ENCODE data around the gene CHAT. TPM values are rescaled to one million over a fixed set of nuclear protein-coding genes. Genes with fewer than 3 reads are reported as not detected.
A peak's percentile ranks its signal among the peaks of the same experiment; 100 is the strongest.
"Not testable (repeated sequence)": the region's sequence is repeated elsewhere in the genome, so short reads cannot be mapped to it uniquely, and the experiment has no call there.

The CHAT gene
- total RNA-seq, 1 donor, result not detected

DNA sequence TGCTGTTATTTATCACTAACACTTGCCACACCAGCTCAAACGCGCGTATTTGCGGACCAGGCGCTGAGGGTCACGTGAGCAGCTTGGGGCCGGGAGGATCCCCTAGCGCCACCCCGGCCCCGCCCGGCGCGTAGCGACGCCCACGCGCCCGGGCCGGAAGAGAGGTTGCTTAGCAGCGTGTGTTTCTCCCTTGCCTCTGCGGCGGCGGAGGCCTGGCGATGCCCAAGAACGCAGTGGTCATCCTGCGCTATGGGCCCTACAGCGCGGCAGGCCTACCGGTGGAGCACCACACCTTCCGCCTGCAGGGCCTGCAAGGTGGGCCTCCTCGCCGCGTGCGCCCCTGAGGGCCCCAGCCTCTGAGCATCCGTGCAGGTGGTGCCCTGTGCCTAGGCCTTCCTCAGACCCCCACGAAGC is 65.7 kb downstream of the CHAT start, which contains the start of gene C10orf53:
Gene C10orf53, plus strand, starts transcription at position 172 of the 414 bp plus-strand sequence. Its CDS starts 47 bp downstream, at position 219.
- peak; percentile 71 for DNase-seq (ENCODE audit: insufficient read length, low spot score, missing footprints)

DNA sequence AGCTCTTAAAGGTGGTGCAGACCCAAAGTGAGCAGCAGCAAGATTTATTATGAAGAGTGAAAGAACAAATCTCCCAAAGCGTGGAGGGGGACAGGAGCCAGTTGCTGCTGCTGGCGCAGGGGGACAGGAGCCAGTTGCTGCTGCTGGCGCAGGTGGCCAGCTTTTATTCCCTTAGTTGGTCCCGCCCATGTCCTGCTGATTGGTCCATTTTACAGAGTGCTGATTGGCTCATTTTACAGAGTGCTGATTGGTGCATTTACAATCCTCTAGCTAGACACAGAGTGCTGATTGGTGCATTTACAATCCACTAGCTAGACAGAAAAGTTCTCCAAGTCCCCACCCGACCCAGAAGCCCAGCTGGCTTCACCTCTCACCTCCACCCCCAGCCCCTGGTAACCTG is 68.6 kb downstream of the CHAT start:
- H3K4me1 ChIP-seq (ENCODE audit: insufficient read depth, low read length); DNase-seq (ENCODE audit: insufficient read length, low spot score, missing footprints); H3K9me3 ChIP-seq (ENCODE audit: low read depth, low read length); H3K27ac ChIP-seq (ENCODE audit: low read depth, low read length); H3K36me3 ChIP-seq (ENCODE audit: insufficient read depth, low read length); H4K20me1 ChIP-seq (ENCODE audit: insufficient read depth, low read length); H3K4me2 ChIP-seq (ENCODE audit: insufficient read depth, low read length); H2AFZ ChIP-seq (ENCODE audit: low read length); H3K79me2 ChIP-seq (ENCODE audit: insufficient read depth, low read length); H3K4me3 ChIP-seq (ENCODE audit: insufficient read depth, low read length): not testable (repeated sequence)
- H3K27me3 ChIP-seq (ENCODE audit: insufficient read depth, low read length), result peaks cover 18% of the 10 kb centered on the region

More for the DNA sequence above, 65.7 kb downstream of the CHAT start, which contains the start of gene C10orf53:
- Histone ChIP-seq H3K4me2 (ENCODE audit: insufficient read depth, low read length) (peak within 1 kb of the TSS; percentile 76), H3K4me1 (ENCODE audit: insufficient read depth, low read length) (no peaks in the 10 kb centered on the region), H3K27ac (ENCODE audit: low read depth, low read length) (no peak within 1 kb of the TSS), H3K27me3 (ENCODE audit: insufficient read depth, low read length) (peaks cover 13% of the 10 kb centered on the region), H3K36me3 (ENCODE audit: insufficient read depth, low read length) (no peaks in the 10 kb centered on the region), H3K4me3 (ENCODE audit: insufficient read depth, low read length) (peak within 1 kb of the TSS; percentile 30), H3K9me3 (ENCODE audit: low read depth, low read length) (no peaks in the 10 kb centered on the region), H4K20me1 (ENCODE audit: insufficient read depth, low read length) (no peaks in the 10 kb centered on the region), H2AFZ (ENCODE audit: low read length) (peak within 1 kb of the TSS; percentile 37), H3K79me2 (ENCODE audit: insufficient read depth, low read length) (no peaks in the 10 kb centered on the region)
- TF ChIP-seq, protein P1, sequence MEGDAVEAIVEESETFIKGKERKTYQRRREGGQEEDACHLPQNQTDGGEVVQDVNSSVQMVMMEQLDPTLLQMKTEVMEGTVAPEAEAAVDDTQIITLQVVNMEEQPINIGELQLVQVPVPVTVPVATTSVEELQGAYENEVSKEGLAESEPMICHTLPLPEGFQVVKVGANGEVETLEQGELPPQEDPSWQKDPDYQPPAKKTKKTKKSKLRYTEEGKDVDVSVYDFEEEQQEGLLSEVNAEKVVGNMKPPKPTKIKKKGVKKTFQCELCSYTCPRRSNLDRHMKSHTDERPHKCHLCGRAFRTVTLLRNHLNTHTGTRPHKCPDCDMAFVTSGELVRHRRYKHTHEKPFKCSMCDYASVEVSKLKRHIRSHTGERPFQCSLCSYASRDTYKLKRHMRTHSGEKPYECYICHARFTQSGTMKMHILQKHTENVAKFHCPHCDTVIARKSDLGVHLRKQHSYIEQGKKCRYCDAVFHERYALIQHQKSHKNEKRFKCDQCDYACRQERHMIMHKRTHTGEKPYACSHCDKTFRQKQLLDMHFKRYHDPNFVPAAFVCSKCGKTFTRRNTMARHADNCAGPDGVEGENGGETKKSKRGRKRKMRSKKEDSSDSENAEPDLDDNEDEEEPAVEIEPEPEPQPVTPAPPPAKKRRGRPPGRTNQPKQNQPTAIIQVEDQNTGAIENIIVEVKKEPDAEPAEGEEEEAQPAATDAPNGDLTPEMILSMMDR (IDR thresholded peaks at IDR 0.05; ENCODE audit: extremely low read depth, low read depth, low read length), result no peak

DNA sequence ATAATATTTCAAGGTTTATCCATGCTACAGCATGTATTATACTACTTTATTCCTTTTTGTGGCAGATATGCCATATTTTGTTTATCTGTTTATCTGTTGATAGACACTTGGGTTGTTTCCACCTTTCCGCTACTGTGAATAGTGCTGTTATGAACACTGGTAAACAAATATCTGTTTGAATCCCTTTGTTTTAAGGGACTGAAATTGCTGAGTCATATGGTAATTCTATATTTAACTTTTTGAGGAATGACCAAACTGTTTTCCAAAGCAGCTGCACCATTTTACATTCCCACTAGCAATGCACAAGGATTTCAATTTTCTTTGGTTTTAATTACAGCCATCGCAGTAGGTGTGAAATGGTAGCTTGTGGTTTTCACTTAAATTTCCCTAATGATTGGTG is 69.0 kb downstream of the CHAT start:
- TF ChIP-seq, protein P1 (IDR thresholded peaks at IDR 0.05; ENCODE audit: extremely low read depth, low read depth, low read length), result no peak
- no peak for DNase-seq (ENCODE audit: insufficient read length, low spot score, missing footprints)

DNA sequence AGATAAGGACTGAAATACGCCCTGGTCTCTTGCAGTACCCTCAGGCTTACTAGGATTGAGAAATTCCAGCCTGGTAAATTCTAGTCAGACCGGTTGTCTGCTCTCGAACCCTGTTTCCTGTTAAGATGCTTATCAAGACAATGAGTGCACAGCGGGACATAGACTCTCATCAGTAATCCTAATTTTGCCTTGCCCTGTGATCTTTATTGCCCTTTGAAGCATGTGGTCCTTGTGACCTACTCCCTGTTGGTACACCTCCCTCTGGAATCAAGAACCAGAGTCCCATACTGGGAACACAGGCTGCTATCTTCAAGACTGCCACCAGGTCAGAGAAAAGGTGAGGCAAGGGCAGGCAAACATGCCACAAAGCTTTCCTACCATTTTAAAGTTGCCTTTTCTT is 72.8 kb downstream of the CHAT start:
- no peak for DNase-seq (ENCODE audit: insufficient read length, low spot score, missing footprints)
- Histone ChIP-seq H3K27me3 (ENCODE audit: insufficient read depth, low read length) (peaks cover 46% of the 10 kb centered on the region), H3K27ac (ENCODE audit: low read depth, low read length) (no peak overlapping the region), H3K79me2 (ENCODE audit: insufficient read depth, low read length) (no peaks in the 10 kb centered on the region), H3K4me1 (ENCODE audit: insufficient read depth, low read length) (no peaks in the 10 kb centered on the region), H2AFZ (ENCODE audit: low read length) (no peak overlapping the region), H3K9me3 (ENCODE audit: low read depth, low read length) (no peaks in the 10 kb centered on the region), H4K20me1 (ENCODE audit: insufficient read depth, low read length) (no peaks in the 10 kb centered on the region), H3K4me3 (ENCODE audit: insufficient read depth, low read length) (no peak overlapping the region), H3K4me2 (ENCODE audit: insufficient read depth, low read length) (no peak overlapping the region), H3K36me3 (ENCODE audit: insufficient read depth, low read length) (no peaks in the 10 kb centered on the region)
- TF ChIP-seq, protein P1 (IDR thresholded peaks at IDR 0.05; ENCODE audit: extremely low read depth, low read depth, low read length), result no peak

More for the DNA sequence above, 69.0 kb downstream of the CHAT start:
- H3K79me2 ChIP-seq (ENCODE audit: insufficient read depth, low read length), result no peaks in the 10 kb centered on the region
- H4K20me1 ChIP-seq (ENCODE audit: insufficient read depth, low read length), result no peaks in the 10 kb centered on the region
- no peak overlapping the region for H3K4me3 ChIP-seq (ENCODE audit: insufficient read depth, low read length)
- H3K4me1 ChIP-seq (ENCODE audit: insufficient read depth, low read length), result no peaks in the 10 kb centered on the region
- no peaks in the 10 kb centered on the region for H3K9me3 ChIP-seq (ENCODE audit: low read depth, low read length)
- no peak overlapping the region for H2AFZ ChIP-seq (ENCODE audit: low read length)
- H3K4me2 ChIP-seq (ENCODE audit: insufficient read depth, low read length), result no peak overlapping the region
- H3K27me3 ChIP-seq (ENCODE audit: insufficient read depth, low read length), result peaks cover 19% of the 10 kb centered on the region
- H3K36me3 ChIP-seq (ENCODE audit: insufficient read depth, low read length), result no peaks in the 10 kb centered on the region
- H3K27ac ChIP-seq (ENCODE audit: low read depth, low read length), result no peak overlapping the region
